ENCODE results near the gene GET3.
A peak's percentile ranks its signal among the peaks of the same experiment; 100 is the strongest.

Gene GET3

GRCh38 chr19:12778017-12778904 lies 41.0 kb downstream of the GET3 start:
- DNase-seq (ENCODE audit: low read depth in 4 of 4, low spot score in 1 of 4) = no peak

- DNase-seq (ENCODE audit: low read depth in 4 of 4, low spot score in 1 of 4) = no peak
These were observed 41.5 kb downstream of the GET3 start for GRCh38 chr19:12778905-12779161.

GRCh38 chr19:12779162-12779993 lies 42.1 kb downstream of the GET3 start:
- DNase-seq (ENCODE audit: low read depth in 4 of 4, low spot score in 1 of 4) = no peak

- DNase-seq (ENCODE audit: low read depth in 4 of 4, low spot score in 1 of 4) = no peak
These were observed 44.8 kb downstream of the GET3 start for GRCh38 chr19:12782174-12782423.

- peak in 3 of 4 experiments; percentile 83 to 90 (median 83) for DNase-seq (ENCODE audit: low read depth in 4 of 4, low spot score in 1 of 4)
These were observed 45.4 kb downstream of the GET3 start for GRCh38 chr19:12782424-12783290.

- DNase-seq (ENCODE audit: low read depth in 4 of 4, low spot score in 1 of 4) = peak in 1 of 4 experiments; percentile 68
These were observed 46.1 kb downstream of the GET3 start for GRCh38 chr19:12783291-12783848.

- no peak for DNase-seq (ENCODE audit: low read depth in 4 of 4, low spot score in 1 of 4)
These were observed 46.6 kb downstream of the GET3 start for GRCh38 chr19:12783849-12784393.

- DNase-seq (ENCODE audit: low read depth in 4 of 4, low spot score in 1 of 4) = no peak
These were observed 47.1 kb downstream of the GET3 start for GRCh38 chr19:12784394-12784870.

GRCh38 chr19:12784871-12785430 lies 47.7 kb downstream of the GET3 start:
- DNase-seq (ENCODE audit: low read depth in 4 of 4, low spot score in 1 of 4) = no peak

GRCh38 chr19:12785431-12786031 lies 48.2 kb downstream of the GET3 start:
- DNase-seq (ENCODE audit: low read depth in 4 of 4, low spot score in 1 of 4) = no peak

GRCh38 chr19:12786141-12786870 lies 49.0 kb downstream of the GET3 start:
- no peak for DNase-seq (ENCODE audit: low read depth in 4 of 4, low spot score in 1 of 4)

- DNase-seq (ENCODE audit: low read depth in 4 of 4, low spot score in 1 of 4) = no peak
These were observed 49.7 kb downstream of the GET3 start for GRCh38 chr19:12786952-12787351.

GRCh38 chr19:12787458-12787857 lies 50.2 kb downstream of the GET3 start:
- no peak for DNase-seq (ENCODE audit: low read depth in 4 of 4, low spot score in 1 of 4)

GRCh38 chr19:12788042-12788681 lies 50.9 kb downstream of the GET3 start:
- DNase-seq (ENCODE audit: low read depth in 4 of 4, low spot score in 1 of 4) = no peak

- DNase-seq (ENCODE audit: low read depth in 4 of 4, low spot score in 1 of 4) = no peak
These were observed 51.4 kb downstream of the GET3 start for GRCh38 chr19:12788682-12789097.

GRCh38 chr19:12789098-12789903 lies 52.0 kb downstream of the GET3 start:
- DNase-seq (ENCODE audit: low read depth in 4 of 4, low spot score in 1 of 4) = no peak

GRCh38 chr19:12789904-12790619 lies 52.8 kb downstream of the GET3 start:
- DNase-seq (ENCODE audit: low read depth in 4 of 4, low spot score in 1 of 4) = peak in 2 of 4 experiments; percentile 84 to 97
